Chondrocyte (in vitro differentiated cells): ENCODE results near the gene SETX. TPM values are rescaled to one million over a fixed set of nuclear protein-coding genes. Genes with fewer than 3 reads are reported as not detected.

Experiments
- DNase-seq: peaks from one replicate; pipeline ENCODE4 v3.0.0; 2021; ENCODE audit warnings: mixed read lengths, low spot score
- H3K27ac Mint-ChIP-seq: one replicate; pipeline ENCODE4 v1.8.0; 2021; ENCODE audit warnings: mild to moderate bottlenecking, moderate library complexity, mixed read lengths; ENCODE audit not compliant: unreplicated experiment
- H3K27me3 Mint-ChIP-seq: 2 replicates; pipeline ENCODE4 v1.8.0; 2021; ENCODE audit warnings: low read depth, mixed read lengths
- H3K36me3 Mint-ChIP-seq: 2 replicates; pipeline ENCODE4 v1.8.0; 2021; ENCODE audit warnings: low read depth, mixed read lengths
- H3K4me1 Mint-ChIP-seq: 2 replicates; pipeline ENCODE4 v1.8.0; 2021; ENCODE audit warnings: low read depth, mild to moderate bottlenecking, mixed read lengths
- H3K4me3 Mint-ChIP-seq: one replicate; pipeline ENCODE4 v1.8.0; 2021; ENCODE audit warnings: mild to moderate bottlenecking, moderate library complexity, mixed read lengths; ENCODE audit not compliant: unreplicated experiment
- H3K9me3 Mint-ChIP-seq: 2 replicates; pipeline ENCODE4 v1.8.0; 2021; ENCODE audit warnings: low read depth, mixed read lengths
- total RNA-seq: library from RNA; stranded (reverse); gene quantifications from 3 replicates; pipeline ENCODE4 v1.2.1, GENCODE V29; 2021
- TF ChIP-seq, protein P1 (sequence below): fragments of 200-600 bp; sonication (generic); IDR thresholded peaks from 2 replicates; pipeline ENCODE4 v1.5.0; 2021; ENCODE audit warnings: antibody characterized with exemption, mild to moderate bottlenecking, moderate library complexity

The SETX gene
- total RNA-seq, 1 donor from 2014 or later: 40.0 TPM

- no peak overlapping the region for H3K27ac Mint-ChIP-seq
These were observed 124.2 kb downstream of the SETX start for GRCh38 chr9:132230605-132231004.

DNA sequence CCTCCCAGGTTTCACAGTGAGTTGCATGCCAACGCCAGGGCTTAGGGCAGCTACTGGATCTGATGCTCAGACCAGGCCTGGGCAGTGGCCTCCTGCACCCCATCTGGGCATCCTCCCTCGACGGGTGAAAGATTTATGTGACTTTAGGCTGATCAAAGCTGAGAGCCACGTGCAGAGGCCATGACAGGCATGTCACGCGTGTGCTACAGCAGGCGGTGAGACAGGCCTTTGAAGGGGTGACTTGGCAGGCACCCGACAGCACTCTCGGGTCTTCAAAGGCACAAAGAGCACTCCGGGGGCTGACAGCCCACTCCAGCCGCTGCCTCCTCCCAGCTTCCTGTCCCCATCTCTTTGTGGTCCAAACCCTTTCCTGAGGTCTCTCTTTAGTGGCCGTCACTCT is 126.7 kb downstream of the SETX start:
- no peak for DNase-seq
- no peak overlapping the region for H3K27ac Mint-ChIP-seq
- peaks cover 54% of the 10 kb centered on the region for H3K27me3 Mint-ChIP-seq
- TF ChIP-seq, protein P1, sequence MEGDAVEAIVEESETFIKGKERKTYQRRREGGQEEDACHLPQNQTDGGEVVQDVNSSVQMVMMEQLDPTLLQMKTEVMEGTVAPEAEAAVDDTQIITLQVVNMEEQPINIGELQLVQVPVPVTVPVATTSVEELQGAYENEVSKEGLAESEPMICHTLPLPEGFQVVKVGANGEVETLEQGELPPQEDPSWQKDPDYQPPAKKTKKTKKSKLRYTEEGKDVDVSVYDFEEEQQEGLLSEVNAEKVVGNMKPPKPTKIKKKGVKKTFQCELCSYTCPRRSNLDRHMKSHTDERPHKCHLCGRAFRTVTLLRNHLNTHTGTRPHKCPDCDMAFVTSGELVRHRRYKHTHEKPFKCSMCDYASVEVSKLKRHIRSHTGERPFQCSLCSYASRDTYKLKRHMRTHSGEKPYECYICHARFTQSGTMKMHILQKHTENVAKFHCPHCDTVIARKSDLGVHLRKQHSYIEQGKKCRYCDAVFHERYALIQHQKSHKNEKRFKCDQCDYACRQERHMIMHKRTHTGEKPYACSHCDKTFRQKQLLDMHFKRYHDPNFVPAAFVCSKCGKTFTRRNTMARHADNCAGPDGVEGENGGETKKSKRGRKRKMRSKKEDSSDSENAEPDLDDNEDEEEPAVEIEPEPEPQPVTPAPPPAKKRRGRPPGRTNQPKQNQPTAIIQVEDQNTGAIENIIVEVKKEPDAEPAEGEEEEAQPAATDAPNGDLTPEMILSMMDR: no peak
- no peaks in the 10 kb centered on the region for H3K4me1 Mint-ChIP-seq
- H3K9me3 Mint-ChIP-seq: no peaks in the 10 kb centered on the region
- no peak overlapping the region for H3K4me3 Mint-ChIP-seq
- H3K36me3 Mint-ChIP-seq: peaks cover 4% of the 10 kb centered on the region

More at GRCh38 chr9:132230605-132231004, 124.2 kb downstream of the SETX start:
- no peak for DNase-seq
- Mint-ChIP-seq H3K4me1 (no peaks in the 10 kb centered on the region), H3K4me3 (no peak overlapping the region), H3K27me3 (peaks cover 57% of the 10 kb centered on the region), H3K9me3 (no peaks in the 10 kb centered on the region), H3K36me3 (peaks cover 4% of the 10 kb centered on the region)
- TF ChIP-seq, protein P1: no peak

DNA sequence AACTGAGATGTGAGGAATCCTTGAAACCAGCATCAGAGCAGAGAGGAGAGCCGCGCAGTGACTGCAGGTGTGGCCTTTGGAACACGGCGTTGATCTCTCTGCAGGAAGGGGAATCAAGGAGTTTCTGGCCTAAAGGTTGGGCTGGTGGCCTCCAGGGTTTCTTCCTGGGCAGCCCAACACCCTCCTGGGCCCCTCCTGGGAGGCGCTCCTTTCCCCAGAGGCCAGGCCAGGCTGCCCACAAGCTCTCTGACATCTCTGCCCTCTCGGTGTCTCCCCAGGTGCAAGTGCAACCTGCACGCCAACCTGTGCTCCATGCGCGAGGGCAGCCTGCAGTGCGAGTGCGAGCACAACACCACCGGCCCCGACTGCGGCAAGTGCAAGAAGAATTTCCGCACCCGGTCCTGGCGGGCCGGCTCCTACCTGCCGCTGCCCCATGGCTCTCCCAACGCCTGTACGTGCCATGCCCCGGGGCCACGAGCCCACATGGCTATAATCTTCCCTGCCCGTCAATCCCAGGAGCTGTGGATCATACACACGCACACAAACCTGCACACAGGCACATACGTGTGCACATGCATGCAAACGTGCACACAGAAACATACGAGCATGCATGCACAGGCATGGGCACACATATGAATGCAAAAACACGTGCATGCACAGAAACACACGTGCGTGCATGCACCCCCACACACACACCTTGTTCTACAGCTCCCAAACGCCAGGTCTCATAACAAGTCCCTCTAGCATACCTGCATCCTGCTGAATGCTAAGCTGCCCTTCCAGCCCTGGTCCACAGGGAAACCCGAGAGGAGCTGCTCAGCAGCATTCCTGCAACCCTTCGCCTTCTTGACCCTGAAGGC is 128.0 kb downstream of the SETX start:
- Mint-ChIP-seq H3K9me3 (no peaks in the 10 kb centered on the region), H3K4me3 (no peak overlapping the region), H3K27me3 (peaks cover 60% of the 10 kb centered on the region), H3K4me1 (no peaks in the 10 kb centered on the region), H3K36me3 (peaks cover 4% of the 10 kb centered on the region), H3K27ac (no peak overlapping the region)
- TF ChIP-seq, protein P1: no peak
- DNase-seq: no peak

DNA sequence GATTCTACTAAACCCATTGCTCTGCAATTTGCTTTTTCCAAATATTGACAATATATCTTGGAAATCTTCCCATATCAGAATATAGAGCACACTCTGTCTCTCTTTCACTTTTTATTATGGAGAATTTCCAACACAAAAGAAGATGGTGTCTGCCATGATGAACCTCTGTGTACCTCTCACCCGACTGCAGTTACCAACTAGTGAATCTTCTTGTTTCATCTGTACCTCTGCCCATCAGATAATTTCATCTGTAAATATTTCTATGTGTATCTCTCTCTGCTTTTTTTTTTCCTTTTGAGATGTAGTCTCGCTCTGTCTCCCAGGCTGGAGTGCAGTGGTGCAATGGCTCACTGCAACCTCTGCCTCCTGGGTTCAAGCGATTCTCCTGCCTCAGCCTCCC is 130.1 kb downstream of the SETX start:
- H3K9me3 Mint-ChIP-seq: no peaks in the 10 kb centered on the region
- DNase-seq: no peak
- H3K4me1 Mint-ChIP-seq: no peaks in the 10 kb centered on the region
- H3K27me3 Mint-ChIP-seq: peaks cover 67% of the 10 kb centered on the region
- H3K27ac Mint-ChIP-seq: no peak overlapping the region
- H3K4me3 Mint-ChIP-seq: no peak overlapping the region
- TF ChIP-seq, protein P1: no peak
- peaks cover 4% of the 10 kb centered on the region for H3K36me3 Mint-ChIP-seq

- peaks cover 56% of the 10 kb centered on the region for H3K27me3 Mint-ChIP-seq
These were observed 132.8 kb downstream of the SETX start for GRCh38 chr9:132221941-132222340.

More at GRCh38 chr9:132221941-132222340, 132.8 kb downstream of the SETX start:
- Mint-ChIP-seq H3K36me3 (peaks cover under 1% of the 10 kb centered on the region), H3K4me1 (no peaks in the 10 kb centered on the region), H3K4me3 (no peak overlapping the region), H3K27ac (no peak overlapping the region), H3K9me3 (no peaks in the 10 kb centered on the region)
- TF ChIP-seq, protein P1: no peak
- no peak for DNase-seq
